ENCODE data around the gene CYP8B1.
A peak's percentile ranks its signal among the peaks of the same experiment; 100 is the strongest.

DNA sequence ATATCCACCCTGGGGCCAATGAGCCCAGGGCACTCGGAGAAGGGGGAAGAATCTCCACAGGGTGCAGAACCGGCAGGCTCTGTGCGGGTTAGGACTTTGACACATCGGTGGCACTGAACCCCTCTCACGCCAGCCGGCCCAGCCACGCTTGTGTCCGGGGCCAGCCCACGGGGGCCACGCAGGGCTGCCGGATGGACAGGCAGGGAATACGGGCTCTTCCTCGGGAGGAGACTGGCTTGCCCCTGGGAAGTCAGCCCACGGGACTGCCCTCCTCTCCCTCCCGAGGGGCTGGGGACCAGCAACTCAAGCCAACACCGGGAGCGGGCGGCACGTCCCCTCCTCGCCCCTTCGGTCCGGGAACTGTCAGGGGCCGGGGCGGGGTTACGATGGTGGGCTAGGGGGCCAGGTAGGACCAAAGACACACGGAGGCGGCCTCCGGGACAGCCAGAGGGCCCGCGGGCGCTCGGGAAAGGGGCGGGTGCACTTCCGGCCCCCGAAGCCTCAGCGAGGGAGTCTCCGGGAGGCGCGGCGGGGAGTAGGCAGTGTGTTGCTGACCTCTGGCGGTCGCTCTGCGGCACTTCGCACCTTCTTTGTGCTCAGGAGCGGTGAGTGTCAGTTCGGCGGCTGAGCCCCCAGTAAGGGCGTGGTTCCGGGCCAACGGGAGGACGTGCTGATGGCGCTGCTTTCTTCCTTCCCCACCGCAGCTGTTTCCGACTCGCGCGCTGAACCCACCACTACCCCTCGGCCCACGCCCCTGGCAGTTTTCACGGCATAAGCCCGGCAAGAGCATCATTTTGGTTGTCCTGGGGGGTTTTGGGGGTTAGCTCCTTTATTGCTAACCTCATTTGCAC lies 5.1 kb upstream of the CYP8B1 start:
- TF ChIP-seq, protein P1, sequence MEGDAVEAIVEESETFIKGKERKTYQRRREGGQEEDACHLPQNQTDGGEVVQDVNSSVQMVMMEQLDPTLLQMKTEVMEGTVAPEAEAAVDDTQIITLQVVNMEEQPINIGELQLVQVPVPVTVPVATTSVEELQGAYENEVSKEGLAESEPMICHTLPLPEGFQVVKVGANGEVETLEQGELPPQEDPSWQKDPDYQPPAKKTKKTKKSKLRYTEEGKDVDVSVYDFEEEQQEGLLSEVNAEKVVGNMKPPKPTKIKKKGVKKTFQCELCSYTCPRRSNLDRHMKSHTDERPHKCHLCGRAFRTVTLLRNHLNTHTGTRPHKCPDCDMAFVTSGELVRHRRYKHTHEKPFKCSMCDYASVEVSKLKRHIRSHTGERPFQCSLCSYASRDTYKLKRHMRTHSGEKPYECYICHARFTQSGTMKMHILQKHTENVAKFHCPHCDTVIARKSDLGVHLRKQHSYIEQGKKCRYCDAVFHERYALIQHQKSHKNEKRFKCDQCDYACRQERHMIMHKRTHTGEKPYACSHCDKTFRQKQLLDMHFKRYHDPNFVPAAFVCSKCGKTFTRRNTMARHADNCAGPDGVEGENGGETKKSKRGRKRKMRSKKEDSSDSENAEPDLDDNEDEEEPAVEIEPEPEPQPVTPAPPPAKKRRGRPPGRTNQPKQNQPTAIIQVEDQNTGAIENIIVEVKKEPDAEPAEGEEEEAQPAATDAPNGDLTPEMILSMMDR (IDR thresholded peaks at IDR 0.05): peak; percentile 86 to 93 (median 86)
- TF ChIP-seq POLR2A (IDR thresholded peaks at IDR 0.05): no peak
